T follicular helper cell (primary cell): Measurements from ENCODE around the gene GNG7.
"Not testable (repeated sequence)": the region's sequence is repeated elsewhere in the genome, so short reads cannot be mapped to it uniquely, and the experiment has no call there.

Source experiments
- DNase-seq: peaks from one replicate; pipeline ENCODE4 v3.0.0-alpha.2; 2020; ENCODE audit warnings: low read depth

The GNG7 gene

DNA sequence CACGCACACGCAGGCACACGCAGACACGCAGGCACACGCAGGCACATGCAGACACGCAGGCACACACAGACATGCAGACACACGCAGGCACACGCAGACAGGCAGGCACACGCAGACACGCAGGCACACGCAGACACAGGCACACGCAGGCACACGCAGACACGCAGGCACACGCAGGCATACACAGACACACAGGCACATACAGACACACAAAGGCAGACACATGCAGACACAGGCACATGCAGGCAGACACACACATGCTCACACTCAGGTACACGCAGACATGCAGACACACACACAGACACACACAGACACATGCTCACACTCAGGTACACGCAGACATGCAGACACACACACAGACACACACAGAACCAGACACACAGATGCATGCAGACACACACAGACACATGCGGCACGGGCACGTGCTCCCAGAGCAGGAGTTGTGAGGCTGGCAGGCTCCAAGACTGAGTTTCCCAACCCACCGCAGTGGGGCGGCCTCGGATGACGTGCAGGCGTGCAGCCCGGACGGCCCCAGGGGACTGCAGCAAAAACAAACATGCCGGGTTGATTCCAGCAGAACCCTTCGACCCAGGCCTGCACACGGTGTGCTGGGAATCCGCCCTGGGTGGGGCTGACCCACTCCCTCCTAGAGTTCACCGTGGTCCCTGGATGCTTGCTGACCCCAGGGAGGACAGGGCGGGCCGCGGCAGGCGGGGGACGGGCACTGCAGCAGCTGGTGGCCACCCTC, 126.6 kb downstream of the GNG7 start:
- no peak for DNase-seq

DNA sequence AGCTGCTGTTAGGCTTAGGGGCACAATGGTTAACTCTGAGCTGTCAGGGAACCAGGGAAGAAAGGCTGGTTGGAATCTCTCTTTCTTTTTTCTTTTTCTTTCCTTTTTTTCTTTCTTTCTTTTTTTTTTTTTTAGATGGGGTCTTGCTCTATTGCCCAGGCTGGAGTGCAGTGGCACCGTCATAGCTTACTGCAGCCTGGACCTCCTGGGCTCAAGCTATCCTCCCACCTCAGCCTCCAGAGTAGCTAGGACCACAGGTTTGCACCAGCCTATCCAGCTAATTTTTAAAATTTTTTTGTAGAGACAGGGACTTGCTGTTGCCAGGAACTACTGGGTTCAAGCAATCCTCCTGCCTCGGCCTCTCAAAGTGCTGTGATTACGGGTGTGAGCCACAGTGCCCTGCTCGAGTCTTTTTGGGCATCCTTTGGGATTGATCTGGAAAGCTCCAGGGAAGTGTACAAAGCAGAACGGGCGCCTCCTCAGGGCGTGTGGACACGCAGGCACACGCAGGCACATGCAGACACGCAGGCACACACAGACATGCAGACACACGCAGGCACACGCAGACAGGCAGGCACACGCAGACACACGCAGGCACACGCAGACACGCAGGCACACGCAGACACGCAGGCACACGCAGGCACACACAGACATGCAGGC, 127.4 kb downstream of the GNG7 start:
- DNase-seq: no peak

DNA sequence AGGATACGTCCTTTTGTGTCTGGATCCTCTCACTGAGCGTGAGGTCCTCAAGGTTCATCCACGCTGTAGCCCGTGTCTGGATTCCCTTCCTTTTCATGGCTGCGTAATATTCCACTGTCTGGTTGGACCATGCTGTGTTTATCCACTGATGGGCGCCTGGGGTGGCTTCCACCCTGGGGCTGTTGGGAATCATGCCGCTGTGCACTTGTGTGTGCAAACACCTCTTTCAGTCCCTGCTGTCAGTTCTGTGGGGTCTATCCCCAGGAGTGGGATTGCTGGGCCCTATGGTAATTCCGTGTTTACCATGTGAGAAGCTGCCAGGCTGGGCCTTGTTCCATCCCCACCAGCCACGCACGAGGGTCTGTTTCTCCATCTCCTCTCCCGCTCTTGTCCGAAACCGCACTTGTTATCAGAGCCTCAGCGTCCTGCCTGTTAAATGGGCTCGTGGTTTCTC, 128.0 kb downstream of the GNG7 start:
- no peak for DNase-seq

DNA sequence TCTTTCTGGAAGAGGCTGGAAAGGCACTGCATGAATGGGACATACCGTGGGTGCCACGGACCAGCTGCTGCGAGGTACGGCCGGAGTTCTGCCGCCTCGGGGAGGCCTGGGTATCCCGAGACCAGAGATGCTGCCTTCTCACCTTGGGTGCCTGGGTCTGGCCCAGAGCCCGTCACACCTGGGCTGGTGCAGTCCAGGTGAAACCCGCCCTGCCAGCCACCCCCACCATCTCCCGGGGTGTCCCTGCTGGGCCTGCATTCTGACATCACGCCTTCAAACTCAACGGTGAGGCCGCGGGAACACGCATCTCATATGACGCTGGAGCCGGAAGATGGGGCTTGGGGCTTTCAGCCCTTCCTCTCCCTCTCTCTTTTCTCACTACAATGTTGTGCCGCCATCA, 128.6 kb downstream of the GNG7 start:
- no peak for DNase-seq

DNA sequence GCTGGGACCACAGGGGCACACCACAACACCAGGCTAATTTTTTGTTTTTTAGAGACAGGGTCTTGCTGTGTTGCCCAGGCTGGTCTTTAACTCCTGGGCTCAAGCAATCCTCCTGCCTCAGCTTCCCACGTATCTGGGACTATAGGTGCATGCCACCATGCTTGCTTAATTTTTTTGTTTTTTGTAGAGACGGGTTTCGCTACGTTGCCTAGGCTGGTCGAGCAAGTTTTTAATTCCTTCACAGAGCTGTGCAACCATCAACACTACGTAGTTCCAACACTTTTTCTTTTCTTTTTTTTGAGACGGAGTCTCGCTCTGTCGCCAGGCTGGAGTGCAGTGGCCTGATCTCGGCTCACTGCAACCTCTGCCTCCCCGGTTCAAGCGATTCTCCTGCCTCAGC, 130.3 kb downstream of the GNG7 start:
- not testable (repeated sequence) for DNase-seq

DNA sequence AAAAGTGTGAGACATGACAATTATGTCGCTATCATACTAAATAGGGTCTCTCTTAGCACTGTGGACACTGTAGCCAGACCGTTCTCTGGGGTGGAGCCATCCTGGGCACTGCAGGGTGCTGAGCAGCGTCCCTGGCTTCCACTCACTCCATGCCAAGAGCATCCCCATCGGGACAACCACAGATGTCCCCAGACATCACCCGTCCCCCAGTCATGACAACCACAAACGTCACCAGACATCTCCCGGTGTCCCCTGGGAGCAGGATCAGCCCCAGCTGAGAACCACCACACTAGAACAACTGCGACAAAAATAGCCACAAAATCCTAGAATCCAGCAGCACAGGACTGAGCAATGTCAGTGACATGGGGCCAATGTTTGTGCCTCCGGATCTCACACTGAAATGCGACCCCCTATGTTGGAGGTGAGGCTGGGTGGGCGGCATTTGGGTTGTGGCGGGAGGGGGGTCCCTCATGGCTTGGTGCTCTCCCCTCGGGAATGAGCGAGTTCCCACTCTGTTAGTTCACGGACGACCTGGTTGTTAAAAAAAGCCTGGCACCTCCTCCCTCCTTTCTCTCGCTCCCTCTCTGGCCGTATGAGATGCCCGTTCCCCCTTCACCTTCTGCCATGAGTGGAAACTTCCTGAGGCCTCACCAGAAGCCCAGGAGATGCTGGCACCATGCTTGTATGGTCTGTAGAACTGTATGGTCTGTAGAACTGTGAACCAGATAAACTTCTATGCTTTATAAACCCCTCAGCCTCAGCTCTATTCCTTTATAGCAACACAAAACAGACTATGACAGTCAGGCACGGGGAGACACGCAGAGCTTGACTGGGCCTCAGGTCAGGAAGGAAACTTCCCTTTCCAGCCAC, 132.7 kb downstream of the GNG7 start:
- DNase-seq: no peak

DNA sequence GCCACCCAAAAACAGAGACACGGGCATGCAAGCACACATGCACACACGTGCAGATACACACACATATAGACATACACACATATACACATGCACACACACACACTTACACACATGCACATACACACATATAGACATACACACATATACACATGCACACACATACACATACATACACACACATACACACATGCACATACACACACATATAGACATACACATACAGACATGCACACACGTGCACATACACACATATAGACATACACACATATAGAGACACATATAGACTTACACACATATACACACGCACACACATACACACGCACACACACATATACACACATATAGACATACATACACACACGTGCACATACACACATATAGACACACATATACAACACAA, 134.5 kb downstream of the GNG7 start:
- no peak for DNase-seq

DNA sequence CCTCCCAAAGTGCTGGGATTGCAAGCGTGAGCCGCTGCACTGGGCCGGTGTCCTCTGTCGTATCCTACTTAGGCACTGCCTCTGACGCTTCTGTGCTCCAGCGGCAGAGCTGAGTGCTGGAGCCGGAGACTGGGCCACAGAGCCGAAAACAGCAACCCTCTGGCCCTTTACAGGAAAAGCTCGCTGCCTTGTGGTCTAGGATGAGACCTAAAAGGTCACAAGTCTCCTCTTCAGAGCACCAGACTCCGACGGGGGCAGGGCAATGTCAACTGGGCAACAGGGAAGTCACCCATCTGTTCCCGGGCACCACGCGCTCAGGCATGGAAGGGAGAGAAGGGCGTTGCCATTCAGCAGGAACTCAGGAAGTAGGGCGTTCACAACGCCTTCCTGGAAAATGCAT, 134.9 kb downstream of the GNG7 start:
- DNase-seq: no peak

DNA sequence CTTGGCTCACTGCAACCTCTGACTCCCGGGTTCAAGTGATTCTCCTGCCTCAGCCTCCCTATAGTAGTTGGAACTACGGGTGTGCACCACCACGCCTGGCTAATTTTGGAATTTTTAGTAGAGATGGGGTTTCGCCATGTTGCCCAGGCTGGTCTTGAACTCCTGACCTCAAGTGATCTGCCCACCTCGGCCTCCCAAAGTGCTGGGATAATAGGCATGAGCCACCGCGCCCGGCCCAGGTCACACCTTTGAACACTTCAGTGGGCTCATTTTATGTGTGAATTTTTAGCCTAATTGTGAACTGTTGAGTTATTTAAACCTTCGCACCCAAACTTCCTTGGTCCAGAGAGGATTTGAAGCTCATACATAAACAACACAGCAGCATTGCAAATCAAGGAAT, 138.9 kb downstream of the GNG7 start:
- not testable (repeated sequence) for DNase-seq

DNA sequence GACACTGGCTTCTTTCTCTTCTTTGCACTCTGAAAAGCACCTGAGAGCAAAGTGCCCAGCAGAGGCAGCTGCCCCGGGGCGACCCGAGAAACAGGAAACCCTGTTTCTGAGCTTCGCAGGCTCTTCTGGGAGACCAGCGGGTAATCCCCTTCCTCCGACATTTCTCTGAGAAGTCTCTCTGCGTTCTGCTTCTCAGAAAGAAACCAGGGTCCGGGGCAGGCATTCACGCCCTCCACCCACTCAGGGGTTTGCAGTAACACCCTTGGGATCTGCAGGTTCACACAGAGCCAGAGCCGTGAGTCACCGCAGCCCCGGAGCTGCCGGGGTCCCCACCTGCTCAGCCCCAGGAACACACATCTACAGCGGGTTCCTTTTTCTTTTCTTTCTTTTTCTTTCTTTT, 140.6 kb downstream of the GNG7 start:
- DNase-seq: peak; percentile 19

DNA sequence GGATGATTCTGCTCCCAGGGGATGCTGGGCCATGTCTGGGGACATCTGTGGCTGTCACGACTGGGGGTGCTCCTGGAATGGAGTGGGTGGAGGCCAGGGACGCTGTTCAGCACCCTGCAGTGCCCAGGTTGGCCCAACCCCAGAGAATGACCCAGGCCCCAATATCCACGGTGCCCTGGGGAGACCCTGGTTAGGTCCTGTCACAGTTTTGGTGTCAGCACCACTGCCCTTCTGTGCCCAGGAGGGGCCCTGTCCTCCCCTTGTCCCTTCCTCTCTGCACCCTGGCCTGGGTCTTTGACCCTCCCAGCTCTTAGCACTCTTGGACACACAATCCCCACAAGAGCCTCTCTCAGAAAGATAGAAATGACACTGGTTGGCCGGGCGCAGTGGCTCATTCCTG, 141.3 kb downstream of the GNG7 start:
- no peak for DNase-seq

DNA sequence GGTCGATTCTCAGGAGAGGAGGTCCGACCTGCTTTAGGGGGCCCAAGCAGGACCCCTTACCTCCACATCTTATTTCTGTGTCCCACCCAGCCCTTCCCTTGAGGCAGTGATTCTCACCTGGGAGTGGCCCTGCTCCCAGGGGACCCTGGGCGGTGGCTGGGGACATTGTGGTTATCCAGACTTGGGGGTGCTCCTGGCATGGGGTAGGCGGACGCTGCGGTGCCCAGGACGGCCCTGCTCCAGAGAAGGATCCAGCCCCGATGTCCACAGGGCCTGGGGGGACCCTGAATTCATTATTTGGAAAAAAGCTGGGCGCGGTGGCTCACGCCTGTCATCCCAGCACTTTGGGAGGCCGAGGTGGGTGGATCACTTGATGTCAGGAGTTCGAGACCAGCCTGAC, 142.1 kb downstream of the GNG7 start:
- DNase-seq: no peak

DNA sequence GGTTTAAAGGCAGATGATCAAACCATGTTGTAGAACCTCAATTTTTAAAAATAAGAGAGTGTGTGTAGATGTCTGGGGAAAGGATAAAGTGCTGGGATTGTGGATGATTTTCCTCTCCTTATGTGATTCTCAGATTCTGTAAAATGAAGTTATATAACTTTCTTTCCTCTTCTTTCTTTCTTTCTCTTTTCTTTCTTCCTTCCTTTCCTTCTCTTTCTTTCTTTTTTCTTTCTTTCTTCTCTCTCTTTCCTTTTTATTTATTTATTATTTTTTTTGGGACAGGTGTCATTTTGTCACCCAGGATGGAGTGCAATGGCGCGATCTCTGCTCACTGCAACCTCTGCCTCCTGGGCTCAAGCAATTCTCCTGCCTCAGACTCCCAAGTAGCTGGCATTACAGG, 144.0 kb downstream of the GNG7 start:
- no peak for DNase-seq

DNA sequence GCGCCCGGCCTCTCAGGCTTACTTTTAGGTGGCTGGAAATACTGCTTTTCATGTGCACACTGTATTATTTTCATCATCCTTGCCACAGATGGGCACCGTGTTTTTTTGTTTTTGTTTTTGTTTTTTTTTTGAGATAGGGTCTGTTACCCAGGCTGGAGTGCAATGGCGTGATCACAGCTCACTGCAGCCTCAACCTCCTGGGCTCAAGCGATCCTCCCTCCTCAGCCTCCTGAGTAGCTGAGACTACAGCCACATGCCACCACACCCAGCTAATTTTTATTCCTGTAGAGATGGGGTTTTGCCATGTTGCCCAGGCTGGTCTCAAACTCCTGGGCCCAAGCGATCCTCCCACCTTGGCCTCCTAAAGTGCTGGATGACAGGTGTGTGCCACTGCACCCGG, 144.4 kb downstream of the GNG7 start:
- not testable (repeated sequence) for DNase-seq

DNA sequence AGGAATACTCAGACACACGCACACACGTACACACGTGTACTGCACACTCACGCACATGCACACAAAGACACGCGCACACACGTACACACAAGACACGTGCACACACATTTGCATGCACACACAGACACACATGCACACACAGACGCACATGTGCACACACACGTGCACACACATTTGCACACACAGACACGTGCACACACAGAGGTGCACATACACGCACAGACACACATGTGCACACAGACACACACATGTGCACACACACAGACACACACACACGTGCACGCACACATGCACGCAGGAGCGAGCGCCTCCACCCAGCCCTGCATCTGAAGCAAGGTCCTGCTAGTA, 145.4 kb downstream of the GNG7 start:
- DNase-seq: no peak

DNA sequence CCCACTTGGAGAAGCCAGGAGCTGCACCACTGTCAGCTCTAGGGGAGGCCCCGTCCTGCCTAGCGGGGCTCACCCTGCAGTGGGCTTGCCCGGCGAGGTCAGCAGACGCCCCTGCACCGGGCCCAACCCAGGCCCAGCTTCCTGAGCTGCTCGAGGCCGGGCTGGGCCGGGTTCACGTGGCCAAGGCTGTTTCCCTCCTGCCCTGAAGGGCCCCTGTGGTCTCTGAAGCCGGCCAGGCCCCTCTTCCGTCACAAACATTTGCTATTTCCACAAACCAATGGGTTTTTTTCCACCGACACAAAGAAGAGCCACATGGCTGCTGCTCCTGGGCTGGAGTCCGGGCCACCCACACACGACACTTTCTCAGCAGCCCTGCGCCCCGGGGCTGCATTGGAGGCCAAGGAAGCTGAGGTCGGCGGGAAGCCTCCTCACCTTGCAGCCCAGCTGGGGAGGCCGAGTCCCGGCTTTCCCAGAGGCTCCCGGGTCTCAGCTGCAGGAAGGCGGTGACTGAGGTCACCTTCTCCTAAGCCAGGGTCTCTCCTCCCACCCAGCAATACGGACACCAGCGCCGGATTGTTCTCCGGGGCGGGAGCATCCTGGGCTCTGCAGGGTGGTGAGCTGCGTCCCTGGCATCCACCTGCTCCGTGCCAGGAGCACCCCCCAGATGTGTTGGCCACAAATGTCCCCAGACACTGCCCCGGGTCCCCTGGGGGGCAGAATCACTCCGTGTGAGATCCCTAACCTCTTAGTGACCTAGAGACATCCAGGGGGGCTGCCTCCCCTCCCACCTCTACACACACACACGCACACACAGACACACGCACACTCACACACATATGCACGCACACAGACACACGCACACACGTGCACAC, 146.0 kb downstream of the GNG7 start:
- no peak for DNase-seq

DNA sequence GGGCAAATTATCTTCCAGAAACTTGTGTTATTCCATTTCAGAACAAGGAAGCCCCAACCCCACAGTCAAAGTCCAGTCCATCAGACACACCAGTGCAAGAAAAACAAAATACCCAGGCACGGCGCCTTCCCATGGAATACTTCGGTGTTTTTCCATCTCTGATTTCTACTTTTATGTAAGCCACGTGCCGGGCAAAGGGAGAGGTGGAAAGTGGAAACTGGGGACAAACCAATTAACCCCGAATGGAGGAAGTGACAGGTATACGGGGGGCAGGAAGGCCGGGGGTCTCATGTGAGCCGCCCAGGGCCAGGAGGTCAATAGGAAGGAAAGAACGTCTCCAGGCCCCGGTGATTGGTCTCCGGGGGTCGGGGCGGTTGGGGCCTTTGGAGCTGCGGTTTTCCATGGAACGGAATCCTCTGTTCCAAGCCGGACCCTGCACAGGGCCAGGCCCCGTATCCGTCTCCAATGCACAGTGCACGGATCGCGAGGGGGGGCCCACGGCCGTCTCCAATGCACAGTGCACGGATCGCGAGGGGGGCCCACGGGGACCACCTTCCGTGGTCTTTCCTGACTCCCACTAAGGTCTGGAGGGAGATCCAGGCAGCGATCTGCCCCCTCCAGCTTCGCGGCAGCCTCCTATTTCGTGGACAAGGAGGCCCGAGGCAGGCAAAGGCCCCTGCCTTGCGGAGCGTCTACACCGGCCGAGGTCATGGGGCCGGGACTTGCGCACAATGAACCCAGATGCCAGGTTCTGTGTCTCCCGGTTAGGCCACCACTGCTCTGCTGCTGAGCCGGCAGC, 146.9 kb downstream of the GNG7 start:
- no peak for DNase-seq

DNA sequence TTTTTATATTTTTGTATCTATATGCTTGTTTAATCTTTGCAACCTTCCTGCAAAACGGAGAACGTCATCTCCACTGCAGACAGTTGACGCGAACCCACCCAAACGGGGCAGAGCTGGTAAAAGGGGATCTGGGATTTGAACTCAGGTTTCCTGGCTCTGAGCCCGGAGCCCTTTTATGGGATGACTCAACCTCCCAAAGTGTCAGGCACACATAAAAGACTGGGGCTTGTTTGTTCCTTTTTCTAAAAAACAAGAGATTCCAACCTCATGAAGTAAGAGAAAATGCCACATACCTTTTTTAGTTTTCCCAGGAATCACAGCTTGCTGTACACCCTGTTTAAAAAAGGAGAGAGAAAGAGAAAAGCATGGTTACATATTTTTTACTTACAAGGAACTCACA, 147.6 kb downstream of the GNG7 start:
- DNase-seq: no peak

DNA sequence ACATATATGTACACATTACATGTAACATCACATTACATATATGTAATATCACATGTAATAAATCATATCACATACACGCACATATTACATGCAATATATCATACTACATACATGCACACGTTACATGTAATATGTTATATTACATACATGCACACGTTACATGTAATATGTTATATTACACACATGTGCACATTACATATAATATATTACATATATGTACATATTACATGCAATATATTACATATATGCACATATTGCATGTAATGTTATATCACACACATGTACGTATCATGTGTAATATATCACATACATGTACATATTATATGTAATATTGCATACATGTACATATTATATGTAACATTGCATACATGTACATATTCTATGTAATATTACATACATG, 149.0 kb downstream of the GNG7 start:
- no peak for DNase-seq

DNA sequence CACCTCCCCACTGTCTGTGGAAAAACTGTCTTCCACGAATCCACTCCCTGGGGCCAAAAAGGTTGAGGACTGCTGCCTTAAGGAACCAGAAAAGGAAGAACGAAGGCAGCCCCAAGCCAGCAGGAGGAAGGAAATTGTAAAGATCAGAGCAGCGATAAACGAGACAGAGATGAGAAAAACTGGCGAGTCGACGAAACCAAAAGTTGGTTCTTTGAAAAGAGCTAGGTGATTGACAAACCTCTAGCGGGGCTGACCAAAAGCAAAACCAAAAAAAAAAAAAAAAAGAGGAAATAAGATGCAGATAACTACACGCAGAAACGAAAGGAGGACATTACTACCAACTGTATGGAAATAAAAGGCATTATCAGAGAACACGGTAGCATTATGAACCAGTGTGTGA, 149.6 kb downstream of the GNG7 start:
- DNase-seq: peak; percentile 20

DNA sequence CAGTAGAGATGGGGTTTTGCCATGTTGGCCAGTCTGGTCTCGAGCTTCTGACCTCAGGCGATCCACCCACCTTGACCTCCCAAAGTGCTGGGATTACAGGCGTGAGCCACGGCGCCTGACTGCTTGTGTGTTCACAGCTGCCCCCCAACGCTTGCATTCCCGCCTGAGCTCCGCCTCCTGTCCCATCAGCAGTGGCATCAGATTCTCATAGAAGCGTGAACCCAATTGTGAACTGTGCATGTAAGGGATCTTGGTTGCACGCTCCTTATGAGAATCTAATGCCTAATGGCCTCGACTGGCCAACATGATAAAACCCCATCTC, 150.7 kb downstream of the GNG7 start:
- DNase-seq: no peak
